Neuronal stem cell (in vitro differentiated cells): ENCODE measurements around the gene KLHL22.
A peak's percentile ranks its signal among the peaks of the same experiment; 100 is the strongest.
"Not testable (repeated sequence)": the region's sequence is repeated elsewhere in the genome, so short reads cannot be mapped to it uniquely, and the experiment has no call there.

ENCODE experiments used
- DNase-seq: peaks from one replicate; pipeline ENCODE4 v3.0.0-alpha.2; 2013; ENCODE audit warnings: low spot score
- H2AFZ ChIP-seq: one replicate; pipeline ENCODE4 v1.6.1; 2013; ENCODE audit warnings: mild to moderate bottlenecking, low read length, inconsistent platforms
- H2AK5ac ChIP-seq: 2 replicates; pipeline ENCODE4 v1.6.1; 2013; ENCODE audit warnings: low read depth, mild to moderate bottlenecking, inconsistent platforms, low read length, moderate library complexity, mixed read lengths
- H2BK120ac ChIP-seq: 2 replicates; pipeline ENCODE4 v1.6.1; 2013; ENCODE audit warnings: low read depth, mild to moderate bottlenecking, inconsistent platforms, low read length, moderate library complexity, mixed read lengths
- H2BK12ac ChIP-seq: one replicate; pipeline ENCODE4 v1.6.1; 2013; ENCODE audit warnings: low read length, inconsistent platforms
- H2BK15ac ChIP-seq: 2 replicates; pipeline ENCODE4 v1.6.1; 2013; ENCODE audit warnings: mild to moderate bottlenecking, low read length, inconsistent platforms, mixed read lengths
- H2BK5ac ChIP-seq: one replicate; pipeline ENCODE4 v1.6.1; 2013; ENCODE audit warnings: inconsistent platforms, mild to moderate bottlenecking, low read length, moderate library complexity
- H3K14ac ChIP-seq: one replicate; pipeline ENCODE4 v1.6.1; 2013; ENCODE audit warnings: low read length, inconsistent platforms
- H3K18ac ChIP-seq: 2 replicates; pipeline ENCODE4 v1.6.1; 2013; ENCODE audit warnings: low read length, inconsistent platforms
- H3K23ac ChIP-seq: 2 replicates; pipeline ENCODE4 v1.6.1; 2013; ENCODE audit warnings: low read depth, mild to moderate bottlenecking, mixed read lengths, low read length, inconsistent platforms; ENCODE audit not compliant: poor library complexity
- H3K27ac ChIP-seq: replicated peaks from 3 replicates; pipeline ENCODE4 v1.5.1; 2013; ENCODE audit warnings: low read length, inconsistent platforms
- H3K27me3 ChIP-seq, 3 experiments: 2 replicates each; pipeline ENCODE4 v1.6.1; 2013; ENCODE audit warnings: low read length in 3 of 3, mild to moderate bottlenecking in 2 of 3, inconsistent platforms in 1 of 3, low read depth in 1 of 3, mixed read lengths in 1 of 3, moderate library complexity in 1 of 3; ENCODE audit not compliant: control insufficient read depth in 3 of 3, insufficient read depth in 3 of 3
- H3K36me3 ChIP-seq, 2 donors: replicated peaks in 1 of 2; 2 replicates each; pipeline ENCODE4 v1.6.1; 2013; ENCODE audit warnings: low read length in 2 of 2; ENCODE audit not compliant: control insufficient read depth in 2 of 2, insufficient read depth in 2 of 2
- H3K4ac ChIP-seq: 2 replicates; pipeline ENCODE4 v1.6.1; 2013; ENCODE audit warnings: inconsistent platforms, mild to moderate bottlenecking, low read length, moderate library complexity
- H3K4me1 ChIP-seq, 2 donors: 1 replicate in 1 of 2; 2 replicates in 1 of 2; pipeline ENCODE4 v1.6.1; 2013; ENCODE audit warnings: low read length in 2 of 2, low read depth in 1 of 2; ENCODE audit not compliant: control insufficient read depth in 2 of 2, insufficient read depth in 1 of 2
- H3K4me2 ChIP-seq: one replicate; pipeline ENCODE4 v1.6.1; 2013; ENCODE audit warnings: mild to moderate bottlenecking, low read length, inconsistent platforms; ENCODE audit not compliant: insufficient read depth, poor library complexity, severe bottlenecking
- H3K4me3 ChIP-seq, 2 donors: 2 replicates each; pipeline ENCODE4 v1.5.1; 2013; ENCODE audit warnings: low read length in 2 of 2, mild to moderate bottlenecking in 2 of 2, inconsistent platforms in 1 of 2, moderate library complexity in 1 of 2
- H3K79me1 ChIP-seq: one replicate; pipeline ENCODE4 v1.6.1; 2013; ENCODE audit warnings: low read depth, mild to moderate bottlenecking, inconsistent platforms, low read length, moderate library complexity
- H3K9ac ChIP-seq: one replicate; pipeline ENCODE4 v1.6.1; 2013; ENCODE audit warnings: mild to moderate bottlenecking, low read depth, low read length, inconsistent platforms; ENCODE audit not compliant: poor library complexity
- H3K9me3 ChIP-seq, 2 donors: replicated peaks in 1 of 2; 2 replicates each; pipeline versions ENCODE3 to v1.6.1; 2013; ENCODE audit warnings: low read length in 2 of 2, mild to moderate bottlenecking in 2 of 2, inconsistent platforms in 1 of 2, low read depth in 1 of 2, mixed read lengths in 1 of 2, moderate library complexity in 1 of 2; ENCODE audit not compliant: control insufficient read depth in 2 of 2, insufficient read depth in 1 of 2
- H4K8ac ChIP-seq: one replicate; pipeline ENCODE4 v1.6.1; 2013; ENCODE audit warnings: low read depth, mild to moderate bottlenecking, inconsistent platforms, low read length, moderate library complexity
- H4K91ac ChIP-seq: one replicate; pipeline ENCODE4 v1.6.1; 2013; ENCODE audit warnings: low read length, low read depth, mild to moderate bottlenecking, inconsistent platforms; ENCODE audit not compliant: poor library complexity
- WGBS, 2 donors: extraction: QIAGEN DNeasy Blood & Tissue Kit; methylation state at CpG; one replicate each; pipeline ENCODE4 v1.1.7; 2013; ENCODE audit warnings: missing lambda C conversion rate in 2 of 2, mixed read lengths in 1 of 2; ENCODE audit not compliant: insufficient read length in 2 of 2, insufficient replicate concordance in 1 of 2; ENCODE audit errors: extremely low coverage in 2 of 2; 5-methylcytosine and 5-hydroxymethylcytosine counted together

KLHL22 gene

DNA sequence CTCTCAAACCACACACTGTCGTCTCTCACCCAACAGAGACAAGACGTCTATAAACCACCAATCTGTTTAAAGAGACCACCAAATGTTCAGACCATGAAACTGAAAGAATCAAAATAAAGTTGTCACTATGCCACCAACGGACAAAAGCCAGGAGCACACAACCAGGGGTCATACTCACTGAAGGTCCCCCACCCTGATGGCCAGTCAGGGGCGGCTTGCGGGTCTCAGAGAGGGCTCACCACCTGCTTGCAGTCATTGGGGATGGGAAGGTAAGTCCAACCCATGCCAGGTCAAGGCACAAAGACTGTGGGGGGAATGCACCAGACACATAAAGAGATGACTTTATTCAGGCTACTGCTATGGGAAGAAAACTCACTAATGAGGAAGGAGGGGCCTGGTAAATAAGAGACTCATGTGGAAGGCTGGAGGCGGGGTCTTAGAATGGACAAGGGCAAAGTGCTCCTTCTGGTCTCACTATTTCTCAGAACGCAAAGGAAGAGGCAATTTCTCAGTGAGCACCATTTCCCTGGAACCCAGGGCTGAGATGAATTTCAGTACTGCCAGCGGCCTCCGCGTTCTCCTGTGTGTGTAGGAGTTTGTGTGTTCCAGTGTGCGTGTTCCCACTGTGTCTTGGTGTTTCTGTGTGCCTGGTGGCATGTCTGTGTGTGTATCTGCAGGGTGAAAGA is 75.3 kb downstream of the KLHL22 start:
- WGBS, 2 donors: no CpG with 5 or more reads among the region's 11 CpGs
- no peak overlapping the region for H3K18ac ChIP-seq

DNA sequence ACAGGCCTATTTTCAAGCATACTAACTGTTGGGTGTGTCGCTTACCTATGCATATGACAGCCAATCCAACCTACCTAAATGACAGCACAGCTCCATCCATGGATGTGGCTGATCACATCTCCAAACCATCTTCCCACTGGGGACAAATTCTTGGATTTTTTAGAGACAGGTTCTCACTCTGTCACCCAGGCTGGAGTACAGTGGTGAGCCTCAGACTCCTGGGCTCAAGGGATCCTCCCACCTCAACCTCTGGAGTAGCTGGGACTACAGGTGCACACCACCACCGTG is 76.0 kb downstream of the KLHL22 start:
- Histone ChIP-seq H3K4ac (no peak overlapping the region), H4K8ac (no peak overlapping the region), H3K36me3 (peaks cover 0 to 12% of the 10 kb centered on the region in 2 donors), H3K18ac (no peak overlapping the region), H4K91ac (no peak overlapping the region), H3K9ac (no peak overlapping the region), H3K27me3 (no peaks in the 10 kb centered on the region), H2BK120ac (no peak overlapping the region), H2AK5ac (no peak overlapping the region), H2AFZ (no peak overlapping the region), H3K9me3 (peaks cover 0 to 2% of the 10 kb centered on the region in 2 donors), H3K4me3 (no peak overlapping the region), H3K4me2 (no peak overlapping the region), H3K23ac (no peak overlapping the region), H2BK5ac (no peak overlapping the region), H2BK12ac (no peak overlapping the region), H3K4me1 (peaks cover 7 to 22% of the 10 kb centered on the region in 2 donors), H3K27ac (no peak overlapping the region), H3K79me1 (no peaks in the 10 kb centered on the region), H3K14ac (no peak overlapping the region), H2BK15ac (no peak overlapping the region)
- no CpG with 5 or more reads among the region's 2 CpGs for WGBS, 2 donors
- no peak for DNase-seq

More for the DNA sequence above, 75.3 kb downstream of the KLHL22 start:
- H4K91ac ChIP-seq: no peak overlapping the region
- no peak overlapping the region for H3K14ac ChIP-seq
- H3K4me2 ChIP-seq: no peak overlapping the region
- no peak overlapping the region for H3K4ac ChIP-seq
- H3K4me3 ChIP-seq: peak overlapping the region in 1 of 2 donors; percentile 3
- no peak overlapping the region for H2BK5ac ChIP-seq
- peaks cover 0 to 17% of the 10 kb centered on the region in 2 donors for H3K36me3 ChIP-seq
- DNase-seq: no peak
- H2AK5ac ChIP-seq: no peak overlapping the region
- peaks cover 0 to 2% of the 10 kb centered on the region in 2 donors for H3K9me3 ChIP-seq
- no peak overlapping the region for H2BK12ac ChIP-seq
- no peak overlapping the region for H2BK120ac ChIP-seq
- H3K23ac ChIP-seq: no peak overlapping the region
- H3K27ac ChIP-seq: no peak overlapping the region
- H4K8ac ChIP-seq: no peak overlapping the region
- H3K27me3 ChIP-seq: no peaks in the 10 kb centered on the region
- H3K9ac ChIP-seq: no peak overlapping the region
- H2AFZ ChIP-seq: no peak overlapping the region
- H2BK15ac ChIP-seq: no peak overlapping the region
- H3K79me1 ChIP-seq: no peaks in the 10 kb centered on the region
- peaks cover 7 to 22% of the 10 kb centered on the region in 2 donors for H3K4me1 ChIP-seq

DNA sequence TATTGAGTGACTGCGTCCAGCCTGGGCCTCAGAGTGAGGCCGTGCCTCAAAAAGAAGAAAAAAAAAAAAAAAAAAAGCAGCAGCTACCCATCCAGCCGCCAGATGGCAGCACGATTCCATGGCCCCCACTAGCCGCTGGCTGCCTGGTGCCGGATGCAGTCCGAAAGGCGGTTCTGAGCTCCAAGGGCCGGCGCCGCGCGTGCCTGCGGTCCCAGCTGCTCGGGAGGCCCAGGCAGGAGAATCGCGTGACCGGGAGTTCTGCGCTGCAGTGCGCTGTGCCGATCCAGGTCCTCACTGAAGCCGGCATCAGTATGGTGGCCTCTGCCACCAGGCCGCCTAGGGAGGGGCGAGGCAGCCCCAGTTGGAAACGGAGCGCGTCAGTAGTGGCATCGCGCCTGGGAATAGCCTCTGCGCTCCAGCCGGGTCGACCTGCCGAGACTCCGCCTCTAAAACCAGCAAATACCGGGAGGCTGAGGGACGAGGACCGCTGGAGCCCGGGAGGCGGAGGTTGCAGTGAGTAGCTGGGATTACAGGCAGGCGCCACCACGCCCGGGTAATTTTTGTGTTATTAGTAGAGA is 77.3 kb downstream of the KLHL22 start:
- Histone ChIP-seq H2BK15ac (peak overlapping the region; percentile 90), H3K23ac (peak overlapping the region; percentile 100), H2BK5ac (no peak overlapping the region), H2BK12ac (no peak overlapping the region), H3K4ac (no peak overlapping the region), H3K27me3 (no peaks in the 10 kb centered on the region), H3K4me1 (peaks cover 7 to 18% of the 10 kb centered on the region in 2 donors), H3K4me3 (peak overlapping the region; percentile 40 to 78), H2BK120ac (peak overlapping the region; percentile 67), H3K79me1 (no peaks in the 10 kb centered on the region), H2AFZ (peak overlapping the region; percentile 100), H3K9me3 (peaks cover 0 to 2% of the 10 kb centered on the region in 2 donors), H3K4me2 (peak overlapping the region; percentile 78), H3K14ac (peak overlapping the region; percentile 39), H3K18ac (peak overlapping the region; percentile 98), H2AK5ac (peak overlapping the region; percentile 93), H3K36me3 (peaks cover 0 to 1% of the 10 kb centered on the region in 2 donors), H3K9ac (peak overlapping the region; percentile 79), H3K27ac (no peak overlapping the region), H4K8ac (peak overlapping the region; percentile 52), H4K91ac (no peak overlapping the region)
- DNase-seq: peak; percentile 71
- WGBS, 2 donors: no CpG with 5 or more reads among the region's 42 CpGs

DNA sequence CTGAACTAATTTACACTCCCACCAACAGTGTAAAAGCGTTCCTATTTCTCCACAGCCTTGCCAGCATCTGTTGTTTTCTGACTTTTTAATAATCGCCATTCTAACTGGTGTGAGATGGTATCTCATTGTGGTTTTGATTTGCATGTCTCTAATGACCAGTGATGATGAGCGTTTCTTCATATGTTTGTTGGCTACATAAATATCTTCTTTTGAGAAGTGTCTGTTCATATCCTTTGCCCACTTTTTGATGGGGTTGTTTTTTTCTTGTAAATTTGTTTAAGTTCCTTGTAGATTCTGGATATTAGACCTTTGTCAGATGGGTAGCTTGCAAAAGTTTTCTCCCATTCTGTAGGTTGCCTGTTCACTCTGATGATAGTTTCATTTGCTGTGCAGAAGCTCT is 79.9 kb downstream of the KLHL22 start:
- not testable (repeated sequence) for H2BK12ac ChIP-seq, H3K4me2 ChIP-seq, H3K9ac ChIP-seq, H2BK5ac ChIP-seq, H3K4me3 ChIP-seq, DNase-seq, H3K79me1 ChIP-seq, H3K9me3 ChIP-seq, H4K91ac ChIP-seq, H3K18ac ChIP-seq, H4K8ac ChIP-seq, H2BK120ac ChIP-seq, H3K4ac ChIP-seq, H3K14ac ChIP-seq, H3K27ac ChIP-seq, H2BK15ac ChIP-seq, H2AK5ac ChIP-seq, H2AFZ ChIP-seq, H3K36me3 ChIP-seq, H3K27me3 ChIP-seq, H3K23ac ChIP-seq
- WGBS, 2 donors: no CpG with 5 or more reads among the region's 3 CpGs
- peaks cover 2 to 15% of the 10 kb centered on the region in 2 donors for H3K4me1 ChIP-seq
